Measurements from ENCODE around the gene HELZ2. TPM values are rescaled to one million over a fixed set of nuclear protein-coding genes. Genes with fewer than 3 reads are reported as not detected.
"Not testable (repeated sequence)": the region's sequence is repeated elsewhere in the genome, so short reads cannot be mapped to it uniquely, and the experiment has no call there.

HELZ2 gene
- total RNA-seq: 118 and 120 TPM in 2 replicates

- intact Hi-C loops (cut with micrococcal nuclease): loop anchor here (1.0 kb wide), 1 partner anchor 21 kb away; no protein-coding TSS in a partner anchor
Measured at GRCh38 chr20:63574156-63574828, at the start of gene HELZ2. Gene HELZ2, minus strand, starts transcription at chr20:63574239. Its CDS starts 1,854 bp downstream, at chr20:63572385.

- intact Hi-C loops (cut with micrococcal nuclease): no loop called here
Measured at GRCh38 chr20:63622732-63623131, 48.7 kb upstream of the HELZ2 start.

- intact Hi-C loops (cut with micrococcal nuclease): no loop called here
Measured at GRCh38 chr20:63622096-63622495, 48.1 kb upstream of the HELZ2 start.

- intact Hi-C loops (cut with micrococcal nuclease): no loop called here
Measured at GRCh38 chr20:63620991-63621390, 47.0 kb upstream of the HELZ2 start.

GRCh38 chr20:63619505-63619904, 45.5 kb upstream of the HELZ2 start:
- intact Hi-C loops (cut with micrococcal nuclease): no loop called here

GRCh38 chr20:63619086-63619485, 45.0 kb upstream of the HELZ2 start:
- intact Hi-C loops (cut with micrococcal nuclease): no loop called here

- intact Hi-C loops (cut with micrococcal nuclease): no loop called here
Measured at GRCh38 chr20:63618291-63618980, 44.4 kb upstream of the HELZ2 start.

GRCh38 chr20:63617876-63618265, 43.8 kb upstream of the HELZ2 start:
- intact Hi-C loops (cut with micrococcal nuclease): no loop called here

- intact Hi-C loops (cut with micrococcal nuclease): no loop called here
Measured at GRCh38 chr20:63617092-63617875, 43.2 kb upstream of the HELZ2 start.

GRCh38 chr20:63613863-63614594, 40.0 kb upstream of the HELZ2 start:
- intact Hi-C loops (cut with micrococcal nuclease): not testable (repeated sequence)

GRCh38 chr20:63612276-63612931, 38.4 kb upstream of the HELZ2 start:
- intact Hi-C loops (cut with micrococcal nuclease): no loop called here

- intact Hi-C loops (cut with micrococcal nuclease): loop anchor here (2.0 kb wide), 1 partner anchor 17 kb away; no protein-coding TSS in a partner anchor
Measured at GRCh38 chr20:63611646-63612045, 37.6 kb upstream of the HELZ2 start.

GRCh38 chr20:63610581-63611435, 36.8 kb upstream of the HELZ2 start:
- intact Hi-C loops (cut with micrococcal nuclease): loop anchor here (2.0 kb wide), 1 partner anchor 16 kb away; no protein-coding TSS in a partner anchor

GRCh38 chr20:63606686-63607085, 32.6 kb upstream of the HELZ2 start:
- intact Hi-C loops (cut with micrococcal nuclease): no loop called here

- intact Hi-C loops (cut with micrococcal nuclease): no loop called here
Measured at GRCh38 chr20:63602321-63602720, 28.3 kb upstream of the HELZ2 start.

- intact Hi-C loops (cut with micrococcal nuclease): not testable (repeated sequence)
Measured at GRCh38 chr20:63601679-63602078, 27.6 kb upstream of the HELZ2 start.

- intact Hi-C loops (cut with micrococcal nuclease): no loop called here
Measured at GRCh38 chr20:63599396-63600050, 25.5 kb upstream of the HELZ2 start.

- intact Hi-C loops (cut with micrococcal nuclease): no loop called here
Measured at GRCh38 chr20:63598479-63599395, 24.7 kb upstream of the HELZ2 start.
